ENCODE results near the gene ID3. TPM values are rescaled to one million over a fixed set of nuclear protein-coding genes. Genes with fewer than 3 reads are reported as not detected.

The ID3 gene
- total RNA-seq, 1 donor from 2014 or later = 91.4 TPM

DNA sequence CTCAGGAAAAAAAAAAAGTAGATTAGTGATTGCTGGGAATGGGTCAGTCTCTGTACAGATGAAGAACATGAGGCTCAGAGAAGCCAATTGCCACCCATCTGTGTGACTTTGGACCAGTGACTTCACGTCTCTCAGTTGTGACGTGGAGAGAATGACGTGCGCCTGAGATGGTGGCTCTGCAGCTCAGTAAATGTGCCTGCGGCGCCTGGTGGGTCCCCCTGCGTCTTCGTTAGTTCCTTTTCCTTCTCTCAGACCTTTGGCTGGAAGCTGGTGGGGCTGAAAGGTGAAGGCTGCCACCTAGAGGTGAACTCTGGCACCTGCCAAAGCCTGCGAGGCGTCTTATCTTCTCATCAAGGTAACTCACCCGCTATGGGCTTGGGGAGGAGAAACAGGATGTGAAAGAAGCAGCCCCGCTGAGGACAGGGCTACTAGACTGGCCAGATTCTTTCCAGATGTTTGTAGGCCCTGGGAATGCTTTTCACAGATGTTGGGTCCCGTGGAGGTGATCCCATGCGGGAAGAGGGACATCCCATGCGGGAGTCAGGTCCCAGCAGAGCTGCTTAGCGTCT, 19.5 kb downstream of the ID3 start:
- peak overlapping the region; percentile 72 for H2AFZ ChIP-seq (ENCODE audit: low read depth, low read length)
- no peak for FAIRE-seq

DNA sequence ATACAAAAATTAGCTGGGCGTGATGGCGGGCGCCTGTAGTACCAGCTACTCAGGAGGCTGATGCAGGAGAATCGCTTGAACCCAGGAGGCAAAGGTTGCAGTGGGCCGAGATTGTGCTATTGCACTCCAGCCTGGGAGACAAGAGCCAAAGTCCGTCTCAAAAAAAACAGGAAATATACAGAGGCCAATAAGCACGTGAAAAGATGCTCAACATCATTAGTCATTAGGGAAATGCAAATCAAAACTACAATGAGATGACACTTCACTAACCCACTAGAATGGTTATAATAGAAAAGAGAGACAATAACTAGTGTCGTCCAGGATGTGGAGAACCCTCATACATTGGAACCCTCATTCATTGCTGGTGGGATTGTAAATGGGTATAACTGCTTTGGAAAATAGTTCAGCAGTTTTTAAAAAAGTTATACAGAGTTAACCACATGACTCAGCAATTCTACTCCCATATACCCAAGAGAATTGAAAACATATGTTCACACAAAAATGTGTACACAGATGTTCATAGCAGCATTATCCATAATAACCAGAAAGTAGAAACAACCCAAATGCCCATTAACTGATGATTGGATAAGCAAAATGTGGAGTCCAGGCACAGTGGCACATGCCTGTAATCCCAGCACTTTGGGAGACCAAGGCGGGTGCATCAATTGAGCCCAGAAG, 21.9 kb downstream of the ID3 start:
- H3K4me1 ChIP-seq (ENCODE audit: insufficient read depth, low read length) = peaks cover 6% of the 10 kb centered on the region
- no peak for FAIRE-seq
- peaks cover 16% of the 10 kb centered on the region for H3K27me3 Mint-ChIP-seq (ENCODE audit: low read depth, unreplicated experiment)
- no peak overlapping the region for H3K9ac ChIP-seq (ENCODE audit: low read length)
- H3K27ac Mint-ChIP-seq (ENCODE audit: unreplicated experiment) = no peak overlapping the region
- no peak overlapping the region for H3K4me2 ChIP-seq (ENCODE audit: low read length)
- H3K27me3 ChIP-seq (ENCODE audit: insufficient read depth, low read length) = no peaks in the 10 kb centered on the region
- H3K79me2 ChIP-seq (ENCODE audit: insufficient read depth, low read length) = no peaks in the 10 kb centered on the region
- no peak overlapping the region for H3K4me3 ChIP-seq (ENCODE audit: insufficient read depth, low read depth, low read length)
- TF ChIP-seq EZH2 (IDR thresholded peaks at IDR 0.05; ENCODE audit: insufficient read depth, low read length) = no peak
- TF ChIP-seq, protein P1, sequence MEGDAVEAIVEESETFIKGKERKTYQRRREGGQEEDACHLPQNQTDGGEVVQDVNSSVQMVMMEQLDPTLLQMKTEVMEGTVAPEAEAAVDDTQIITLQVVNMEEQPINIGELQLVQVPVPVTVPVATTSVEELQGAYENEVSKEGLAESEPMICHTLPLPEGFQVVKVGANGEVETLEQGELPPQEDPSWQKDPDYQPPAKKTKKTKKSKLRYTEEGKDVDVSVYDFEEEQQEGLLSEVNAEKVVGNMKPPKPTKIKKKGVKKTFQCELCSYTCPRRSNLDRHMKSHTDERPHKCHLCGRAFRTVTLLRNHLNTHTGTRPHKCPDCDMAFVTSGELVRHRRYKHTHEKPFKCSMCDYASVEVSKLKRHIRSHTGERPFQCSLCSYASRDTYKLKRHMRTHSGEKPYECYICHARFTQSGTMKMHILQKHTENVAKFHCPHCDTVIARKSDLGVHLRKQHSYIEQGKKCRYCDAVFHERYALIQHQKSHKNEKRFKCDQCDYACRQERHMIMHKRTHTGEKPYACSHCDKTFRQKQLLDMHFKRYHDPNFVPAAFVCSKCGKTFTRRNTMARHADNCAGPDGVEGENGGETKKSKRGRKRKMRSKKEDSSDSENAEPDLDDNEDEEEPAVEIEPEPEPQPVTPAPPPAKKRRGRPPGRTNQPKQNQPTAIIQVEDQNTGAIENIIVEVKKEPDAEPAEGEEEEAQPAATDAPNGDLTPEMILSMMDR (IDR thresholded peaks at IDR 0.05; ENCODE audit: insufficient read depth, low read depth, low read length) = no peak
- H3K27ac ChIP-seq (ENCODE audit: low read depth, low read length) = no peak overlapping the region
- no peak overlapping the region for H3K4me3 Mint-ChIP-seq (ENCODE audit: unreplicated experiment)
- no peaks in the 10 kb centered on the region for H3K36me3 Mint-ChIP-seq (ENCODE audit: low read depth, unreplicated experiment)
- no peaks in the 10 kb centered on the region for H4K20me1 ChIP-seq (ENCODE audit: insufficient read depth, low read length)
- H2AFZ ChIP-seq (ENCODE audit: low read depth, low read length) = no peak overlapping the region
- no peaks in the 10 kb centered on the region for H3K9me3 ChIP-seq (ENCODE audit: insufficient read depth, low read depth, low read length)
- no peaks in the 10 kb centered on the region for H3K36me3 ChIP-seq (ENCODE audit: insufficient read depth, low read length)
- no peaks in the 10 kb centered on the region for H3K9me3 Mint-ChIP-seq (ENCODE audit: unreplicated experiment)
- no peak for DNase-seq (ENCODE audit: low read depth)
- H3K4me1 Mint-ChIP-seq (ENCODE audit: low read depth, unreplicated experiment) = no peaks in the 10 kb centered on the region

More for the DNA sequence above, 19.5 kb downstream of the ID3 start:
- H4K20me1 ChIP-seq (ENCODE audit: insufficient read depth, low read length) = no peaks in the 10 kb centered on the region
- H3K79me2 ChIP-seq (ENCODE audit: insufficient read depth, low read length) = no peaks in the 10 kb centered on the region
- peak overlapping the region; percentile 75 for H3K4me2 ChIP-seq (ENCODE audit: low read length)
- Mint-ChIP-seq H3K27ac (ENCODE audit: unreplicated experiment) (no peak overlapping the region), H3K4me3 (ENCODE audit: unreplicated experiment) (no peak overlapping the region), H3K4me1 (ENCODE audit: low read depth, unreplicated experiment) (peaks cover 4% of the 10 kb centered on the region), H3K27me3 (ENCODE audit: low read depth, unreplicated experiment) (peaks cover 7% of the 10 kb centered on the region), H3K9me3 (ENCODE audit: unreplicated experiment) (no peaks in the 10 kb centered on the region), H3K36me3 (ENCODE audit: low read depth, unreplicated experiment) (no peaks in the 10 kb centered on the region)
- H3K9me3 ChIP-seq (ENCODE audit: insufficient read depth, low read depth, low read length) = no peaks in the 10 kb centered on the region
- TF ChIP-seq, protein P1 (IDR thresholded peaks at IDR 0.05; ENCODE audit: insufficient read depth, low read depth, low read length) = peak; percentile 89
- no peak for TF ChIP-seq EZH2 (IDR thresholded peaks at IDR 0.05; ENCODE audit: insufficient read depth, low read length)
- DNase-seq (ENCODE audit: low read depth) = peak; percentile 74
- H3K4me3 ChIP-seq (ENCODE audit: insufficient read depth, low read depth, low read length) = peak overlapping the region; percentile 18
- H3K4me1 ChIP-seq (ENCODE audit: insufficient read depth, low read length) = peaks cover 6% of the 10 kb centered on the region
- H3K27me3 ChIP-seq (ENCODE audit: insufficient read depth, low read length) = no peaks in the 10 kb centered on the region
- no peaks in the 10 kb centered on the region for H3K36me3 ChIP-seq (ENCODE audit: insufficient read depth, low read length)
- no peak overlapping the region for H3K27ac ChIP-seq (ENCODE audit: low read depth, low read length)
- H3K9ac ChIP-seq (ENCODE audit: low read length) = peak overlapping the region; percentile 47

Measured in astrocyte (in vitro differentiated cells and primary cell).